Keratinocyte (primary cell): Measurements from ENCODE around the gene RAET1E. TPM values are rescaled to one million over a fixed set of nuclear protein-coding genes. Genes with fewer than 3 reads are reported as not detected.

ENCODE experiments used
- DNase-seq: peaks from one replicate; pipeline ENCODE4 v3.0.0-alpha.2; 2011; ENCODE audit warnings: low read depth, missing footprints, low spot score
- FAIRE-seq: peaks from 2 replicates; lab custom pipeline; 2011; peaks lifted over from hg19 to GRCh38; lab: Jason Lieb, UNC
- H2AFZ ChIP-seq: 2 replicates; pipeline ENCODE4 v1.6.0; 2012; ENCODE audit warnings: low read length, control low read depth, inconsistent platforms; ENCODE audit not compliant: control insufficient read depth
- H3K27ac ChIP-seq: 2 replicates; pipeline ENCODE4 v1.5.1; 2011; ENCODE audit warnings: low read length; ENCODE audit not compliant: control insufficient read depth, insufficient read depth
- H3K27me3 ChIP-seq: 3 replicates; pipeline ENCODE4 v1.6.0; 2011; ENCODE audit warnings: low read length; ENCODE audit not compliant: control insufficient read depth, insufficient read depth; ENCODE audit errors: extremely low read depth
- H3K36me3 ChIP-seq, 2 experiments: 2 replicates in 1 of 2; 3 replicates in 1 of 2; pipeline ENCODE4 v1.5.1; 2011; ENCODE audit warnings: low read length in 2 of 2, mild to moderate bottlenecking in 1 of 2; ENCODE audit not compliant: control insufficient read depth in 2 of 2, insufficient read depth in 2 of 2; ENCODE audit errors: extremely low read depth in 1 of 2
- H3K4me1 ChIP-seq: 3 replicates; pipeline ENCODE4 v1.5.1; 2011; ENCODE audit warnings: low read length; ENCODE audit not compliant: control insufficient read depth, insufficient read depth; ENCODE audit errors: extremely low read depth
- H3K4me2 ChIP-seq: 3 replicates; pipeline ENCODE4 v1.6.0; 2011; ENCODE audit warnings: low read depth, low read length; ENCODE audit not compliant: control insufficient read depth, insufficient read depth; ENCODE audit errors: extremely low read depth
- H3K4me3 ChIP-seq, 3 experiments: fragments of 200-600 bp in 1 of 3; sonication (generic) in 1 of 3; 2 replicates in 2 of 3; 3 replicates in 1 of 3; pipeline ENCODE4 v1.5.1; 2011 to 2016; ENCODE audit warnings: low read length in 3 of 3, mild to moderate bottlenecking in 3 of 3, control low read depth in 2 of 3, inconsistent platforms in 1 of 3, low read depth in 1 of 3, mixed read lengths in 1 of 3, mixed run types in 1 of 3, moderate library complexity in 1 of 3; ENCODE audit not compliant: control insufficient read depth in 2 of 3, insufficient read depth in 2 of 3; ENCODE audit errors: extremely low read depth in 1 of 3
- H3K79me2 ChIP-seq: 2 replicates; pipeline ENCODE4 v1.6.0; 2012; ENCODE audit warnings: low read length; ENCODE audit not compliant: control insufficient read depth, insufficient read depth
- H3K9ac ChIP-seq: 3 replicates; pipeline ENCODE4 v1.6.0; 2011; ENCODE audit warnings: low read length; ENCODE audit not compliant: control insufficient read depth, insufficient read depth; ENCODE audit errors: extremely low read depth
- H3K9me1 ChIP-seq: 3 replicates; pipeline ENCODE4 v1.6.0; 2011; ENCODE audit warnings: low read length; ENCODE audit not compliant: control insufficient read depth, insufficient read depth; ENCODE audit errors: extremely low read depth
- H3K9me3 ChIP-seq: 2 replicates; pipeline ENCODE4 v1.5.1; 2012; ENCODE audit warnings: low read depth, low read length; ENCODE audit not compliant: control insufficient read depth
- H4K20me1 ChIP-seq: 3 replicates; pipeline ENCODE4 v1.6.0; 2011; ENCODE audit warnings: low read length; ENCODE audit not compliant: control insufficient read depth, insufficient read depth; ENCODE audit errors: extremely low read depth
- EZH2 ChIP-seq: IDR thresholded peaks from one replicate; pipeline ENCODE4 v1.6.1; 2012; ENCODE audit warnings: inconsistent platforms, mild to moderate bottlenecking, low read length, moderate library complexity
- dilution Hi-C: fragments of 300-500 bp; cut with MboI; formaldehyde crosslinking; loops from one replicate; pipeline ENCODE4 v1.7.0; 2020; ENCODE audit warnings: low sequenced_read_pairs; ENCODE audit not compliant: extremely low pct_ligation_motif_present
- polyA plus RNA-seq, 5 experiments: library from polyadenylated mRNA; depleted of rRNA in 3 of 5; stranded (reverse) in 3 of 5; stranded (forward) in 1 of 5; unstranded in 1 of 5; fragments of >200 nt; gene quantifications; 1 replicate in 1 of 5; 2 replicates in 3 of 5; 3 replicates in 1 of 5; pipeline versions ENCODE4 v1.2.1 to v1.2.3, GENCODE V29; 2011 to 2012; ENCODE audit warnings: missing spikeins in 2 of 5, low read depth in 1 of 5, low replicate concordance in 1 of 5
- TF ChIP-seq, protein P1 (sequence below), 3 experiments: IDR thresholded peaks in 1 of 3; conservative IDR thresholded peaks in 1 of 3; optimal IDR thresholded peaks in 1 of 3; 2 replicates in 2 of 3; 3 replicates in 1 of 3; pipeline versions ENCODE3 to v1.5.1; 2011; ENCODE audit warnings: low read length in 3 of 3, mild to moderate bottlenecking in 3 of 3, moderate library complexity in 2 of 3, control low read depth in 1 of 3, inconsistent platforms in 1 of 3; ENCODE audit not compliant: insufficient read depth in 2 of 3; ENCODE audit errors: extremely low read depth in 1 of 3

The RAET1E gene
- polyA plus RNA-seq, 1 donor (not counting 4 experiments of a cell fraction or from before 2014, with no cell fraction given) = 14.0 TPM

- Histone ChIP-seq H3K27me3 (no peaks in the 10 kb centered on the region), H3K4me1 (peaks cover 67% of the 10 kb centered on the region), H3K9me3 (no peaks in the 10 kb centered on the region), H3K9ac (peak overlapping the region; percentile 78), H3K79me2 (peaks cover 36% of the 10 kb centered on the region), H3K27ac (peak overlapping the region; percentile 93), H3K9me1 (peaks cover 3% of the 10 kb centered on the region), H3K36me3 (peaks cover 2 to 4% of the 10 kb centered on the region in 2 experiments), H3K4me2 (peak overlapping the region; percentile 89), H3K4me3 (peak overlapping the region; percentile 28 to 73 (median 66)), H2AFZ (no peak overlapping the region), H4K20me1 (no peaks in the 10 kb centered on the region)
- no peak for FAIRE-seq
- TF ChIP-seq EZH2 = no peak
- TF ChIP-seq, protein P1, sequence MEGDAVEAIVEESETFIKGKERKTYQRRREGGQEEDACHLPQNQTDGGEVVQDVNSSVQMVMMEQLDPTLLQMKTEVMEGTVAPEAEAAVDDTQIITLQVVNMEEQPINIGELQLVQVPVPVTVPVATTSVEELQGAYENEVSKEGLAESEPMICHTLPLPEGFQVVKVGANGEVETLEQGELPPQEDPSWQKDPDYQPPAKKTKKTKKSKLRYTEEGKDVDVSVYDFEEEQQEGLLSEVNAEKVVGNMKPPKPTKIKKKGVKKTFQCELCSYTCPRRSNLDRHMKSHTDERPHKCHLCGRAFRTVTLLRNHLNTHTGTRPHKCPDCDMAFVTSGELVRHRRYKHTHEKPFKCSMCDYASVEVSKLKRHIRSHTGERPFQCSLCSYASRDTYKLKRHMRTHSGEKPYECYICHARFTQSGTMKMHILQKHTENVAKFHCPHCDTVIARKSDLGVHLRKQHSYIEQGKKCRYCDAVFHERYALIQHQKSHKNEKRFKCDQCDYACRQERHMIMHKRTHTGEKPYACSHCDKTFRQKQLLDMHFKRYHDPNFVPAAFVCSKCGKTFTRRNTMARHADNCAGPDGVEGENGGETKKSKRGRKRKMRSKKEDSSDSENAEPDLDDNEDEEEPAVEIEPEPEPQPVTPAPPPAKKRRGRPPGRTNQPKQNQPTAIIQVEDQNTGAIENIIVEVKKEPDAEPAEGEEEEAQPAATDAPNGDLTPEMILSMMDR (optimal IDR thresholded peaks at IDR 0.05 in 1 of 3, IDR thresholded peaks at IDR 0.05 in 1 of 3, conservative IDR thresholded peaks at IDR 0.05 in 1 of 3; ENCODE audit: extremely low read depth in 1 of 3, insufficient read depth in 2 of 3, low read length in 3 of 3) = no peak
- no peak for DNase-seq
- dilution Hi-C loops = no loop called here
Measured at GRCh38 chr6:149855741-149856140, 42.2 kb downstream of the RAET1E start.

- H3K9me3 ChIP-seq = no peaks in the 10 kb centered on the region
- peak overlapping the region; percentile 78 for H3K9ac ChIP-seq
- TF ChIP-seq, protein P1 (optimal IDR thresholded peaks at IDR 0.05 in 1 of 3, IDR thresholded peaks at IDR 0.05 in 1 of 3, conservative IDR thresholded peaks at IDR 0.05 in 1 of 3; ENCODE audit: extremely low read depth in 1 of 3, insufficient read depth in 2 of 3, low read length in 3 of 3) = no peak
- H3K27ac ChIP-seq = peak overlapping the region; percentile 93
- H3K27me3 ChIP-seq = no peaks in the 10 kb centered on the region
- H3K4me1 ChIP-seq = peaks cover 67% of the 10 kb centered on the region
- peaks cover 30% of the 10 kb centered on the region for H3K79me2 ChIP-seq
- no peak overlapping the region for H2AFZ ChIP-seq
- H3K4me2 ChIP-seq = peak overlapping the region; percentile 89
- DNase-seq (no peak), FAIRE-seq (peak; percentile 57)
- H4K20me1 ChIP-seq = no peaks in the 10 kb centered on the region
- peak overlapping the region; percentile 28 to 73 (median 67) for H3K4me3 ChIP-seq
- H3K36me3 ChIP-seq = peaks cover 0 to 2% of the 10 kb centered on the region in 2 experiments
- peaks cover 3% of the 10 kb centered on the region for H3K9me1 ChIP-seq
- dilution Hi-C loops = no loop called here
Measured at GRCh38 chr6:149855040-149855654, 42.8 kb downstream of the RAET1E start.
